ENCODE results near the gene TUBGCP6. TPM values are rescaled to one million over a fixed set of nuclear protein-coding genes. Genes with fewer than 3 reads are reported as not detected.

TUBGCP6 gene
- total and polyA plus RNA-seq, 2 experiments from 2014 or later = 18.6 to 47.1 TPM

DNA sequence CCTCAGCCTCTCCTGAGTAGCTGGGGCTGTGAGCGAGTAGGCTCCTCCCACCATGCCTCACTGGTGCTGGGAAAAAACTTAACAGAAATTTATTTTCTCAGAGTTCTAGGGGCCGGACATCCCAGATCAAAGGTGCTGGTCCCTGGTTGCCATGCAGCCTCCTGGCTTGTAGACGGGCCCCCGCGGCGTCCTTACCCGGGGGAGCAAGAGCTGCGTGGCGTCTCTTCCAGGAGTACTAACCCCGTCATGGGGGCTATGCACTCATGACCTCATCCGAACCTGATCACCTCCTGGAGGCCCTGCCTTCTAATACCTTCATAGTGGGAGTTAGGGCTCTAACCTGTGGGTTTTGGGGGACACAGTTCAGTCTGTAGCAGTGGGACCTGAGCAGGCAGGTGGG lies 56.5 kb downstream of the TUBGCP6 start:
- Histone ChIP-seq H3K79me2 (replicated peaks; ENCODE audit: insufficient read depth) (peaks cover 44% of the 10 kb centered on the region), H4K20me1 (replicated peaks; ENCODE audit: insufficient read depth) (peaks cover 16% of the 10 kb centered on the region; the same call in 1 of the 2 replicates), H3K4me1 (ENCODE audit: insufficient read depth) (peaks cover 17% of the 10 kb centered on the region), H3F3A (replicated peaks; ENCODE audit: low read depth) (0 out of 2 replicates have a peak, but pooled peaks cover 2% of the 10 kb centered on the region), H3K9me2 (ENCODE audit: insufficient read depth) (no peaks in the 10 kb centered on the region), H3K4me2 (no peak overlapping the region), H3K36me3 (ENCODE audit: insufficient read depth) (no peaks in the 10 kb centered on the region), H3K4me3 (no peak overlapping the region), H3K27ac (ENCODE audit: low read depth) (no peak overlapping the region), H2AFZ (no peak overlapping the region), H3K27me3 (ENCODE audit: insufficient read depth) (0 out of 2 replicates have a peak, but pooled peaks cover 10% of the 10 kb centered on the region)
- ATAC-seq (no peak), DNase-seq (ENCODE audit: low spot score) (no peak)
- H3K27me3 Mint-ChIP-seq (ENCODE audit: insufficient read depth, low read depth, poor library complexity) = peaks cover 15% of the 10 kb centered on the region
- TF ChIP-seq CREB1 (CRISPR knock-in tag; IDR thresholded peaks at IDR 0.05; ENCODE audit: low read depth) (no peak), EZH2 (IDR thresholded peaks at IDR 0.05; ENCODE audit: low read depth, unreplicated experiment) (no peak), STAT1 (IDR thresholded peaks at IDR 0.05; ENCODE audit: unreplicated experiment) (no peak), POLR2AphosphoS5 (IDR thresholded peaks at IDR 0.05; ENCODE audit: low read depth) (no peak), ZNF331 (CRISPR knock-in tag; IDR thresholded peaks at IDR 0.05; ENCODE audit: low read depth) (no peak), ZNF114 (CRISPR knock-in tag; IDR thresholded peaks at IDR 0.05) (no peak), NANOG (IDR thresholded peaks at IDR 0.05; ENCODE audit: borderline replicate concordance) (no peak), EZH2phosphoT487 (IDR thresholded peaks at IDR 0.05; ENCODE audit: unreplicated experiment) (no peak), JUNB (IDR thresholded peaks at IDR 0.05; ENCODE audit: unreplicated experiment) (no peak)
- TF ChIP-seq, protein P1, sequence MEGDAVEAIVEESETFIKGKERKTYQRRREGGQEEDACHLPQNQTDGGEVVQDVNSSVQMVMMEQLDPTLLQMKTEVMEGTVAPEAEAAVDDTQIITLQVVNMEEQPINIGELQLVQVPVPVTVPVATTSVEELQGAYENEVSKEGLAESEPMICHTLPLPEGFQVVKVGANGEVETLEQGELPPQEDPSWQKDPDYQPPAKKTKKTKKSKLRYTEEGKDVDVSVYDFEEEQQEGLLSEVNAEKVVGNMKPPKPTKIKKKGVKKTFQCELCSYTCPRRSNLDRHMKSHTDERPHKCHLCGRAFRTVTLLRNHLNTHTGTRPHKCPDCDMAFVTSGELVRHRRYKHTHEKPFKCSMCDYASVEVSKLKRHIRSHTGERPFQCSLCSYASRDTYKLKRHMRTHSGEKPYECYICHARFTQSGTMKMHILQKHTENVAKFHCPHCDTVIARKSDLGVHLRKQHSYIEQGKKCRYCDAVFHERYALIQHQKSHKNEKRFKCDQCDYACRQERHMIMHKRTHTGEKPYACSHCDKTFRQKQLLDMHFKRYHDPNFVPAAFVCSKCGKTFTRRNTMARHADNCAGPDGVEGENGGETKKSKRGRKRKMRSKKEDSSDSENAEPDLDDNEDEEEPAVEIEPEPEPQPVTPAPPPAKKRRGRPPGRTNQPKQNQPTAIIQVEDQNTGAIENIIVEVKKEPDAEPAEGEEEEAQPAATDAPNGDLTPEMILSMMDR (conservative IDR thresholded peaks at IDR 0.05; ENCODE audit: low read depth in 2 of 2) = no peak
- TF ChIP-seq, protein P2, sequence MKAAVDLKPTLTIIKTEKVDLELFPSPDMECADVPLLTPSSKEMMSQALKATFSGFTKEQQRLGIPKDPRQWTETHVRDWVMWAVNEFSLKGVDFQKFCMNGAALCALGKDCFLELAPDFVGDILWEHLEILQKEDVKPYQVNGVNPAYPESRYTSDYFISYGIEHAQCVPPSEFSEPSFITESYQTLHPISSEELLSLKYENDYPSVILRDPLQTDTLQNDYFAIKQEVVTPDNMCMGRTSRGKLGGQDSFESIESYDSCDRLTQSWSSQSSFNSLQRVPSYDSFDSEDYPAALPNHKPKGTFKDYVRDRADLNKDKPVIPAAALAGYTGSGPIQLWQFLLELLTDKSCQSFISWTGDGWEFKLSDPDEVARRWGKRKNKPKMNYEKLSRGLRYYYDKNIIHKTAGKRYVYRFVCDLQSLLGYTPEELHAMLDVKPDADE (IDR thresholded peaks at IDR 0.05) = no peak
- TF ChIP-seq, protein P3, sequence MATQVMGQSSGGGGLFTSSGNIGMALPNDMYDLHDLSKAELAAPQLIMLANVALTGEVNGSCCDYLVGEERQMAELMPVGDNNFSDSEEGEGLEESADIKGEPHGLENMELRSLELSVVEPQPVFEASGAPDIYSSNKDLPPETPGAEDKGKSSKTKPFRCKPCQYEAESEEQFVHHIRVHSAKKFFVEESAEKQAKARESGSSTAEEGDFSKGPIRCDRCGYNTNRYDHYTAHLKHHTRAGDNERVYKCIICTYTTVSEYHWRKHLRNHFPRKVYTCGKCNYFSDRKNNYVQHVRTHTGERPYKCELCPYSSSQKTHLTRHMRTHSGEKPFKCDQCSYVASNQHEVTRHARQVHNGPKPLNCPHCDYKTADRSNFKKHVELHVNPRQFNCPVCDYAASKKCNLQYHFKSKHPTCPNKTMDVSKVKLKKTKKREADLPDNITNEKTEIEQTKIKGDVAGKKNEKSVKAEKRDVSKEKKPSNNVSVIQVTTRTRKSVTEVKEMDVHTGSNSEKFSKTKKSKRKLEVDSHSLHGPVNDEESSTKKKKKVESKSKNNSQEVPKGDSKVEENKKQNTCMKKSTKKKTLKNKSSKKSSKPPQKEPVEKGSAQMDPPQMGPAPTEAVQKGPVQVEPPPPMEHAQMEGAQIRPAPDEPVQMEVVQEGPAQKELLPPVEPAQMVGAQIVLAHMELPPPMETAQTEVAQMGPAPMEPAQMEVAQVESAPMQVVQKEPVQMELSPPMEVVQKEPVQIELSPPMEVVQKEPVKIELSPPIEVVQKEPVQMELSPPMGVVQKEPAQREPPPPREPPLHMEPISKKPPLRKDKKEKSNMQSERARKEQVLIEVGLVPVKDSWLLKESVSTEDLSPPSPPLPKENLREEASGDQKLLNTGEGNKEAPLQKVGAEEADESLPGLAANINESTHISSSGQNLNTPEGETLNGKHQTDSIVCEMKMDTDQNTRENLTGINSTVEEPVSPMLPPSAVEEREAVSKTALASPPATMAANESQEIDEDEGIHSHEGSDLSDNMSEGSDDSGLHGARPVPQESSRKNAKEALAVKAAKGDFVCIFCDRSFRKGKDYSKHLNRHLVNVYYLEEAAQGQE (IDR thresholded peaks at IDR 0.05; ENCODE audit: unreplicated experiment) = no peak
- TF ChIP-seq, protein P4, sequence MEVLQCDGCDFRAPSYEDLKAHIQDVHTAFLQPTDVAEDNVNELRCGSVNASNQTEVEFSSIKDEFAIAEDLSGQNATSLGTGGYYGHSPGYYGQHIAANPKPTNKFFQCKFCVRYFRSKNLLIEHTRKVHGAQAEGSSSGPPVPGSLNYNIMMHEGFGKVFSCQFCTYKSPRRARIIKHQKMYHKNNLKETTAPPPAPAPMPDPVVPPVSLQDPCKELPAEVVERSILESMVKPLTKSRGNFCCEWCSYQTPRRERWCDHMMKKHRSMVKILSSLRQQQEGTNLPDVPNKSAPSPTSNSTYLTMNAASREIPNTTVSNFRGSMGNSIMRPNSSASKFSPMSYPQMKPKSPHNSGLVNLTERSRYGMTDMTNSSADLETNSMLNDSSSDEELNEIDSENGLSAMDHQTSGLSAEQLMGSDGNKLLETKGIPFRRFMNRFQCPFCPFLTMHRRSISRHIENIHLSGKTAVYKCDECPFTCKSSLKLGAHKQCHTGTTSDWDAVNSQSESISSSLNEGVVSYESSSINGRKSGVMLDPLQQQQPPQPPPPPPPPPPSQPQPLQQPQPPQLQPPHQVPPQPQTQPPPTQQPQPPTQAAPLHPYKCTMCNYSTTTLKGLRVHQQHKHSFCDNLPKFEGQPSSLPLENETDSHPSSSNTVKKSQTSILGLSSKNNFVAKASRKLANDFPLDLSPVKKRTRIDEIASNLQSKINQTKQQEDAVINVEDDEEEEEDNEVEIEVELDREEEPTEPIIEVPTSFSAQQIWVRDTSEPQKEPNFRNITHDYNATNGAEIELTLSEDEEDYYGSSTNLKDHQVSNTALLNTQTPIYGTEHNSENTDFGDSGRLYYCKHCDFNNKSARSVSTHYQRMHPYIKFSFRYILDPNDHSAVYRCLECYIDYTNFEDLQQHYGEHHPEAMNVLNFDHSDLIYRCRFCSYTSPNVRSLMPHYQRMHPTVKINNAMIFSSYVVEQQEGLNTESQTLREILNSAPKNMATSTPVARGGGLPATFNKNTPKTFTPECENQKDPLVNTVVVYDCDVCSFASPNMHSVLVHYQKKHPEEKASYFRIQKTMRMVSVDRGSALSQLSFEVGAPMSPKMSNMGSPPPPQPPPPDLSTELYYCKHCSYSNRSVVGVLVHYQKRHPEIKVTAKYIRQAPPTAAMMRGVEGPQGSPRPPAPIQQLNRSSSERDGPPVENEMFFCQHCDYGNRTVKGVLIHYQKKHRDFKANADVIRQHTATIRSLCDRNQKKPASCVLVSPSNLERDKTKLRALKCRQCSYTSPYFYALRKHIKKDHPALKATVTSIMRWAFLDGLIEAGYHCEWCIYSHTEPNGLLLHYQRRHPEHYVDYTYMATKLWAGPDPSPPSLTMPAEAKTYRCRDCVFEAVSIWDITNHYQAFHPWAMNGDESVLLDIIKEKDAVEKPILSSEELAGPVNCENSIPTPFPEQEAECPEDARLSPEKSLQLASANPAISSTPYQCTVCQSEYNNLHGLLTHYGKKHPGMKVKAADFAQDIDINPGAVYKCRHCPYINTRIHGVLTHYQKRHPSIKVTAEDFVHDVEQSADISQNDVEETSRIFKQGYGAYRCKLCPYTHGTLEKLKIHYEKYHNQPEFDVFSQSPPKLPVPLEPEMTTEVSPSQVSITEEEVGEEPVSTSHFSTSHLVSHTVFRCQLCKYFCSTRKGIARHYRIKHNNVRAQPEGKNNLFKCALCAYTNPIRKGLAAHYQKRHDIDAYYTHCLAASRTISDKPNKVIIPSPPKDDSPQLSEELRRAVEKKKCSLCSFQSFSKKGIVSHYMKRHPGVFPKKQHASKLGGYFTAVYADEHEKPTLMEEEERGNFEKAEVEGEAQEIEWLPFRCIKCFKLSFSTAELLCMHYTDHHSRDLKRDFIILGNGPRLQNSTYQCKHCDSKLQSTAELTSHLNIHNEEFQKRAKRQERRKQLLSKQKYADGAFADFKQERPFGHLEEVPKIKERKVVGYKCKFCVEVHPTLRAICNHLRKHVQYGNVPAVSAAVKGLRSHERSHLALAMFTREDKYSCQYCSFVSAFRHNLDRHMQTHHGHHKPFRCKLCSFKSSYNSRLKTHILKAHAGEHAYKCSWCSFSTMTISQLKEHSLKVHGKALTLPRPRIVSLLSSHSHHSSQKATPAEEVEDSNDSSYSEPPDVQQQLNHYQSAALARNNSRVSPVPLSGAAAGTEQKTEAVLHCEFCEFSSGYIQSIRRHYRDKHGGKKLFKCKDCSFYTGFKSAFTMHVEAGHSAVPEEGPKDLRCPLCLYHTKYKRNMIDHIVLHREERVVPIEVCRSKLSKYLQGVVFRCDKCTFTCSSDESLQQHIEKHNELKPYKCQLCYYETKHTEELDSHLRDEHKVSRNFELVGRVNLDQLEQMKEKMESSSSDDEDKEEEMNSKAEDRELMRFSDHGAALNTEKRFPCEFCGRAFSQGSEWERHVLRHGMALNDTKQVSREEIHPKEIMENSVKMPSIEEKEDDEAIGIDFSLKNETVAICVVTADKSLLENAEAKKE (CRISPR knock-in tag; IDR thresholded peaks at IDR 0.05) = no peak
- no peaks in the 10 kb centered on the region for H3K9me3 Mint-ChIP-seq
- no peak overlapping the region for H3K4me3 Mint-ChIP-seq
- peaks cover 4% of the 10 kb centered on the region; the same call in 1 of the 3 replicates for H3K36me3 Mint-ChIP-seq (ENCODE audit: low read depth)
- no peak overlapping the region for H3K27ac Mint-ChIP-seq
- peaks cover 20% of the 10 kb centered on the region for H3K4me1 Mint-ChIP-seq
